HG02798 (cell line): ENCODE data around the gene VEPH1.
A peak's percentile ranks its signal among the peaks of the same experiment; 100 is the strongest.

Experiments
- ATAC-seq: cut with Tn5 transposase; IDR thresholded peaks from one replicate; pipeline ENCODE4 v1.9.1; 2021; ENCODE audit warnings: mild to moderate bottlenecking; ENCODE audit not compliant: unreplicated experiment, poor library complexity

VEPH1 gene

DNA sequence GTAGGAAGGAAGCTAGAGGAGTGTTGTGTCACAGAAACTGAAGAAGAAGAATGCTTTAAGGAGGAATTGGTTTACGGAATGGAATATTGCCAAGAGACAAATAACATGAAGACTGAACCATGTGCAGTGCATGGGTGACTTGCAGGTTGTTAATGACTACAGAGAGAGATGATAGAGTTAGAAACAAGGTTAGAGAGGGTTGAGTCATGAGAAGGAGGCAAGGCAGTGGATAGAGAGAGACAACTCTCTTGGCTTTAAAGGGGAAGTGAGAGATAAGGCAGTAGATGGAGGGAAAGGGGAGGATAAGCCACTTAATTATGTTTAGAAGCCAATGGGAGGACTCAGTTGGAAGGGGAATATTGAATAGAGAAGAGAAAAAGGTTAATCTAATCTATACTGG lies 224.0 kb downstream of the VEPH1 start:
- no peak for ATAC-seq

DNA sequence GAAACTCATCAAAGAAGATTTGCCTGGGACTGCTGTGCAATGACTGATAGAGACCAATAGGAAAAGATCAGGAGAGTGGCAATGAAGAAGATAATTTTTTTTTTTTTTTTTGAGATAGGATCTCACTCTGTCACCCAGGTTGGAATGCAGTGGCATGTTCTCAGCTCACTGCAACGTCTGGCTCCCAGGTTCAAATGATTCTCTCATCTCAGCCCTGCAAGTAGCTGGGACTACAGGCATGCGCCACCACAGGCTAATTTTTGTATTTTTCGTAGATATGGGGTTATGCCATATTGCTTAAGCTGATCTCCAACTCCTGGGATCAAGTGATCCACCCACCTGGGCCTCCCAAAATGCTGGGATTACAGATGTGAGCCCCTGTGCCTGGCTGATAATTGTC lies 226.4 kb downstream of the VEPH1 start:
- no peak for ATAC-seq

DNA sequence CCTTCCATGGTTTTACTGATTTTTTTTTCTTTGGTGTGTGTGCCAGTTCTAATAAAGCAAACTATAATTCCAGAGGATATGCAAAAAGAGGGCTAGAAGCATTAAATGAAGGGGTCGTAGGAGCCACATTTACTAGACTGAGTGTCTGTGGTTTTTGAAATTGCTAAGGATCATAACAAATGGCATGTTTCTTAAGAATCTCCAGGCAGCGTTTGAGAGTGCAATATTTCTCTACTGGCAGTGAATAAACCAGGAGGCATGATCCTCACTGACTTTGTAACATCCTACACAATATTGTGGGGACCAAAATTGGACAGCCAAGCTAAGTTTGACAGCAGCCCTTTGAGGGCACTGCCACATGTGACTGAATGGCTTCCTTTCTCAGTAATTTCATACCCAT lies 227.4 kb downstream of the VEPH1 start:
- ATAC-seq, result no peak

DNA sequence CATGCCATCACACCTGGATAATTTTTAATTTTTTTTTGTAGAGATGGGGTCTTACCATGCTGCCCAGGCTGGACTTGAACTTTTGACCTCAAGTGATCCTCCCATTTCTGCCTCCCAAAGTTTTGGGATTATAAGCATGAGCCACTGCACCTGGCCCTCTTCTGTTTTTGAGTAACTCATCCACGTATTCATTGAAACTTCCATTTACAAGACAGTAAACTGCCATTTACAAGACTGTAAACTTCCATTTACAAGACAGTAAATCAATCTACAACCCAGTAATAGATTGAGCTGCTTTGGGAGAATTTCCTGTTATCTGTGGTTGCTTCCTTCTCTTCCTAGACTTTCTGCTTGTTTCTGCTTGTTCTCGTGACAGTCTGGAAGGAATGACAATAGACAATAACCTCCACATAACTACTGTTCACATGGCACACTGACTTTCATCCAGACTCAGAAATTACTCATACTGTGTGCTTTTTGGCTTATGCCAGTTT lies 228.5 kb downstream of the VEPH1 start:
- ATAC-seq, result no peak

DNA sequence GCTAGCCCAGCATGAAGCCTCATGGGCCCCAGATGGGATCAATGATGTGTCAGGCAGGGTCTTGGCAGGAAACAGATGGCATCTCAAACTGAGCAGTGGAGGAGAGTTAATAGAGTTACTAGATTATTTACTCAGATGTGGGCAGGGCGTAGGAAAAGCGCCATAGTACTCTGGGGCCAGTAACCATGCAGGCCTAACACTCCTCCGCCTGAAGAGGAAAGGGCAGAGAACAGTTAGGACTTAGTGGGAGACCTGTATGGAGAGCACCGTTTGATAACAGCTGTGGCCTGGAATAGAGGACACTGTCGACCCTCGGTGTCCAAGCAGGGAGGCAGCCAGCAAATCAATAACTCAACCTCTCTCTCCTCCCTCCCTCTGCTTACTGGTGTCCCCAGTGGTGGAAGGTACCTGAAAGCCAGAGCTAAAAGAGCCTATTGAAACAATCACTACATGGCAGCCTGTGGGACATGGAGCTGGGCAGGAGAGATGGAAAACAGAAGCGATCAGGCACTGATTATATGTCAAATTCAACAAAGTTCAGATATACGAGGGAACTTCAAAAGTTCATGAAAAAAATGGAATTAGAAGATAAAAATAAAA lies 231.8 kb downstream of the VEPH1 start:
- ATAC-seq, result no peak

DNA sequence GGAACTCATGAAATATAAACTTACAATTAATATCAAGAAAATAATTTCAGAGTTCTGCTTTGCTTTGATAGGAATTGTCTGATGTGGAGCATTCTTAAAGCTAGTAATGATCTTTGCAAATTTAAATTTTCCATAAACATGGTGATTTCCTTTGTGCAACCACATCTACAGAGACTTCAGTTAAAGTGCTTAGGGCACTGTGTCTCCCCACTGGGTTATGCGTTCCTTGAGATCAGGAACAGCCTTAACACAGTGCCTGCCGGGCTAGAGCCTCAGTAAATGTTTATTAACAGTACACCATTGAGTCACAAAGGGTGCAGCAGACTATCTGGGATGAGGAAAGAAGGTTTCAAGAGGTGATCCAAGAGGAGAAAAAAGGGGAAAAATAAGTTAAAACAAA lies 235.2 kb downstream of the VEPH1 start:
- ATAC-seq, result no peak

DNA sequence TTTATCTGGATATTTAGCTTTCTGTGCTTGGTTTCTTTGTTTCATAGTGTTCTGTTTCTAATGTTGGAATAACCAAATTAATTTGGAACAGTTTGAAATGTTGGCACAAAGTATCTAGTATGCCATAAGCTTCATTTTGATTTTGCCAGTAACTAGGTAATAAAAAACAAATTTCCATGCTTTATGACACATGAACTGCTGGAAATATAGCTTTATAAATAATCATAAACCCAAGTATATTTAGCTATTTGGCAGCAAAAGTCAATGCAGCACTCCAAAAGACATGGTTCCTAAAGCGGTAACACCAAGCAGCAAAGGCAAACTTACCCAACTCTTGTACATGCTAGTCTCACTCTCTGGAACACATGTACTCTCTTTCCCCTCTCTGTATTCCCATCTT lies 237.3 kb downstream of the VEPH1 start:
- no peak for ATAC-seq

DNA sequence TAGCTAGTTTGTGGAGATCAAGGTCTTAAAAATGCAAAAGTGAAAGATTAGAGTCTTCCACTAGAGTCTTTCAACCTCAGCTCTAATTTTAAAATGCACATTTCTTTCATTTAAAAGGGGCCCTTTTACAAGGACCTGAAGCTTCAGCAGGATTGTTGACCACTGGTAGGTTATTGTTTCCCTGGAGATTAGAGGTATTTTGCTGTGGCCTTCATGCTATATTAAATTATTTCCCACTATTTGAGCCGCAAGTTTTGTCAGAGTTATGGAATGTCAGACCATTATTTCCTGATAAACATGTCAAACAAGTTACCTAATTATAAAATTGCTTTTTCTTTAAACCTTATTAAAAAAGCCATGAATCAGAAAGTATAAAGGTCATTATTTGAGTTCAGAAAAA lies 240.2 kb downstream of the VEPH1 start:
- no peak for ATAC-seq

DNA sequence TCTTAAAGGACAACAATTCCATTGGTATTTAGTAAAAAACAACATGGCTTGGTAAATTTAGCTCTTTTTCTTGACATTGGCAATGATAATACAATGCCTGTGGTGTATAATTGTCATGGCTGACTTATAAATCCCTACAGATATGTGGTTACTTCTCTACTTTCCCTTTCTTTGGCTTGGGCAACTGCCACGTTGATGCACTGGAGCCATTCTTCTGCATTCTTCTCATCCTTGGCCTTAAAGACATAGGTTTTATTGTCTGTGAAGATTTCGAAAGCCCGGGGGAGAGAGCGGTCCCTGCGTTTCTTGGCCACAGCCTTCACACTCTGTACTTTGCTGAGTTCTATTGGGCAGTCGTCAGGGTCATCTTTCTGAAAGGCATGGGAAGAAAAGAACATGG lies 242.2 kb downstream of the VEPH1 start:
- ATAC-seq, result no peak

DNA sequence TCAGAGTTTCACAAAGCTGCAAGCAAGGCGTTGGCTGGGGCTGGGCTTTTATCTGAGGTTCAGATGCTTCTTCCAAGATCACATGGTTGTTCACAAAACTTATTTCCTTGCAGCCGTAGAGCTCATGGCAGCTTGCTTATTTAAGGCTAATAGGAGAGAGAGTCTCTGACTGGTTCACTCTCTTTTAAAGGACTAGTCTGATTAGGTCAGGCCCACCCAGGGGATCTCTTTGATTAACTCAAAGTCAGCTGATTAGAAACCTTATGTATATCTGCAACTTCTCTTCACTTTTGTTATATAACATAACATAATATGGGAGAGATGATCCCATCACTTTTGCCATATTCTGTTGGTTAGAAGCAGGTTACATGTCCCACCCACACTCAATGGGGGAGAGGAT lies 243.4 kb downstream of the VEPH1 start:
- ATAC-seq, result no peak

DNA sequence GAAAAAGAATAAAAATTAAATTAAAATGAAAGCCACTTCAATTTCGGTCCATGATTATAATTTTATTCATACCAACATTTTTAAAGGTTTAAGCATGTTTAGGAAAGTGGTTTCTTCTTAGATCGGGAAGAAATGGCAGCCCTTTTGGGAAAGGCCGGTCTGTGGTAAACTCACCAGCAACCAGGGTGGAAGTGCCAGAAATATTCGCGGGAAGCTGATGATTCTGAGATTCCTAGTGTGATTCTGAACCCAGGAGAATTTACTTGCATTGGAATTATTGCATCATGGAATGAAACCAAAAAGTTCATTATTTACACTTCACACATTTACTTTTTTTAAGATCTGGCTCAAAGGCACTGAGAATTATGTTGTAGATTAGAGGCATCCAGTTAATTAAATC lies 246.1 kb downstream of the VEPH1 start:
- ATAC-seq, result no peak

DNA sequence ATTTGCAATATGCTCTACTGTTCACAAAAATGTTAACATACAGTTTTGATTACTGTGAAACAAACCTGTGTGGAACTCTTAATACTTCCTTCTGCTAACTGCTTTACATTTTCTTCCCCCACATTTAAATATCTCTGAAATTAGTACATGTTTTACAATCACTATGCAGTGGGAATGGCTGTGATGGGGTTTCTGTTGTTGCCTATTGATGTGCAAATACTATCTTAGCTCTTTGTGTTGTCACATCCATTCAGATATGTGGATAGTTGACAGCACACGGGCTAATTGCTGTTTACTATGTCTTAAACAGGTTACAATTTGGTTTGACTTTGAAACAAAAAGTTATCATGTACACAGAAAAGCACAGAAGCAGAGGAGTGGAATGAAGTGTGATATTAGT lies 247.4 kb downstream of the VEPH1 start:
- no peak for ATAC-seq

DNA sequence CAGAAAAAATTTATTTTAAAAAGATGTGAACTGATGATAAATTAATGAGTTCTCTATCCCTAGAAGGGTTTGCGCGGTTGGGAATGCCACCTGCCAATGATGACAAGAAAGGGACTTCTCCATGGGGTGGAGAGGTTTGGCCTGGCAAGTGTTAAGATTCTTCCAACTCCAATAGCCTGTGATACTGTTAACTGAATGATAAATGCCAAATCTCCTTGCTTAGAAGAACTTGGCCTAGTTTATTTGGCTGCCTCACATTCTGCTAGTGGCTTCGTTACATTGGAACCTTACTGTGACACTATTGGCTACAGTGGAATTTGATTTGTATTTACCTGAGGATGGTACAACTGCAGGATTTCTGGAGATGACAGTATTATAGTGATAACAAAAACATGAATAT lies 251.5 kb downstream of the VEPH1 start:
- no peak for ATAC-seq

DNA sequence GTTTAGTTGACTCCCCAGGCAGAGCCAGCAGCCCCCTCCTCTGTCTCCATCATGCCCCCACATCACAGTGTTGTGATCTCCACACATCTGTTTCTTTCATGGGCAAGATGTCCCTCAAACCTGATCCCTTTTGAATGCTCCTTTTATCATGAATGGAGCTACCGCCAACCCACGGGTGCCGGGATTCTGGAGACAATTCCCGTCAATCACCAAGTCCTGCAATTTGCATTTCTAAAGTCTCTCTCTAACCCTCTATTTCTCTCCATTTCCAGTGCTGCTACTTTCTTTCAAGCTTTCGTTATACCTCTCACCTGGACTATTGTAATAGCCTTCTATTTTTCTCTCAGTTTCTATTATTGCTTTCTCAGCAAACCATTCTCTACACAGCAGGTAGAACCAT lies 253.6 kb downstream of the VEPH1 start:
- ATAC-seq, result no peak

DNA sequence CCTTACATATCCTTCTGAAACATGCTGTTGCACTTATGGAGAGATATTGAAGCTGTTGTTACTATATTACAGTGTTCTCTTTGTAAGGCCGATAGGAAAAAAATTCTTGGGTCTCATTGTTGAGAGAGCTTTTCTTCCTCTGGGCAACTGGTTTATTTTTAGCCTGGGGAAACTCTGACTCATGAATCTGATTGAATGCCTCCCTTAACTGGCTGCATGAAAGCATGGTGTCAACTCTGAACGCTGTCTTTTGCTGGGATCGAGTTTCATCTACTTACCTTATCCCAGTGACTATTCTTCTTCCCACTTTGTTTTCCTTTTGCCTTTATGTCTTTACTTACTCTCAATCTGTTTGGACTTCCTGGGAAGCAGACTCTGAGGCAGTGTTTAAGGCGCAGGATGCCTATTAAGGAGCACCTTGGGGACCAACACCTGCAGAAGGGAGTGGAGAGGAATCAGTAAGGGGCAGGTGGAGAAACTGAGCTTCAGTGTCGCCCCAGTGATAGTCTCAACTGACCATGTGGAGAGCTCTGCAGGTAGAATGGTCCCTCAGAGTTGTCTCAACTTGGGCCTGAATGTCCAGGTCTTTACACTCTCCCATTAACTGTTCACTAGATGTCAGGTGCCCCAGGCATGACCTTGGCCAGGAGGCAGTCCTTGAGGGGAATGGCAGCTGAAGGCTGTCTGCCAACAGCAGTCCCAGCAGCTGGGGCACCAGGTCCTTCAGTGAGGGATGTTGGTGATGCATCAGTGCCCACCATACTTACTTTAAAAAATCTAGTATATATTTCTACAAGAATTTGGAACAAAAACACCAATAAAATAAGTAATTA lies 254.4 kb downstream of the VEPH1 start:
- ATAC-seq, result no peak

DNA sequence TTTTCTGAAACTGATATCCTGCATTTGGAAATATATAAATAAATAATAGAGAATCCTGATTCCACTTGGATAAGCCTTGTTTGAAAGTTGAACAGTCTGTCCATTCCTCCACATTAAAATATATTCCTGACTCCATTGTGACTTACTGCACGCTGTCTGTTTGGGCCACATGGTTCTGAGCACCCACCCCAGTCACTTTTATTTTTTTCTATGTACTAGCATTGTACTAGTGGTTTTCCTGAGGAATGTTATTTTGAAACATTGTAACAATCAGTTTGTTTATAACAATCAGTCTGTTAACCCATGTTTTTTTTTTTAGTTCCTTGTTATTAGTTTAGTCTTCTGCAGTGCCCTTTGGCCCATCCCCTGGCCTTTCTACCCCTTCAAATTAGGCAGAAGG lies 255.8 kb downstream of the VEPH1 start:
- no peak for ATAC-seq

DNA sequence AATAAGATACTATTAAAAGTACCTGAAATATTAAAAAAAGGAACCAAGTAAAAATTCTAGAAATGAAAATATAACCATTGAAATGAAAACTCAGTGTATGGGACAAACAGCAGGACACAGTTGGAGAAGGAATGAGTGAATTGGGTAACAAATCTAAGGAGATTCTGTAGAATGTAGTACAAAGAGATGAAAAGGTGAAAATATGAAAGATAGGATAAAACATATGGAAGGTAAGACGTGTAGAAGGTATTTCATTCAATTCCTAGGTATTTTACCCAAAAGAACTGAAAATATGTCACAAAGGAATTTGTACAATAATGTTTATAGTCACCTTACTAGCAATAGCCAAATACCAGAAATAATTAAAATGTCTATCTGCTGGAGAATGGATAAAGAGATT lies 260.4 kb downstream of the VEPH1 start:
- ATAC-seq, result no peak

DNA sequence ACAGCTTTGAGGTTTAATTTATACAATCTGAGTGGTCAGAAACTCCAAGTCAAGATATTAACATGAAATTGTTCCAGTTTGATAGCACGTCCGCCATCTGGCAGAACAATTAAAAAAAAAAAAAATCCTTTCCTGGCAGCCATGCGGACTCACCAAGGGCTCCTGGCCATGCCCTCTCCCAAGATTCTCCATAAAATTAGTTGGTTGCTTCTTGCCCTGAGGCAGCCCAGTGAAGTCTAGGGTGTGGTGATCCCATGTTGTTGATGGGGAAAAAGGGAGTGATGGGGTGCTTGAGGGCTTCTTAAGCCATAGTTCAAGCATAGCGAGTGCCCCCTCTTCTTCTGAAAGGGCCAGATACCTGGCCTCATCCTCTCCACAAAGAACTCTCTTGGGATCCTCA lies 261.6 kb downstream of the VEPH1 start:
- ATAC-seq, result no peak

DNA sequence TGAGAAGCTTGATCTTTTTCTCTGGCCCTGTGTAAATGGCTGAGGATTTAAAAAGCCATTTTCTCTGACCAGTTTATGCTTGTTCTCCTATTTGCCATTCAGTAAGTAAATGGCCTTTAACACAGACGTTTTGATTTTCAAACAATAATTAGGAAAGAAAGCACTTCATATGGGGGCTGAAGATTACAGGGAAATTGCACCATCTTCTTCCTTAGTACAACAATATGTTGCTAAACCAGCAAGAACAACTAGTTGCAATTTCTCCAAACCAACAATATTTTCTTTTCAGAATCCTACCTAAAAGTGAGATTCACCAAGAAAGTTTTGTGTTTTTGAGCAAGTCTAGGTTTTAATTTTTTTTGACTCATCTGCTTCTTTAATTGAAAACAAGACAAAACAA lies 262.8 kb downstream of the VEPH1 start:
- ATAC-seq, result no peak

DNA sequence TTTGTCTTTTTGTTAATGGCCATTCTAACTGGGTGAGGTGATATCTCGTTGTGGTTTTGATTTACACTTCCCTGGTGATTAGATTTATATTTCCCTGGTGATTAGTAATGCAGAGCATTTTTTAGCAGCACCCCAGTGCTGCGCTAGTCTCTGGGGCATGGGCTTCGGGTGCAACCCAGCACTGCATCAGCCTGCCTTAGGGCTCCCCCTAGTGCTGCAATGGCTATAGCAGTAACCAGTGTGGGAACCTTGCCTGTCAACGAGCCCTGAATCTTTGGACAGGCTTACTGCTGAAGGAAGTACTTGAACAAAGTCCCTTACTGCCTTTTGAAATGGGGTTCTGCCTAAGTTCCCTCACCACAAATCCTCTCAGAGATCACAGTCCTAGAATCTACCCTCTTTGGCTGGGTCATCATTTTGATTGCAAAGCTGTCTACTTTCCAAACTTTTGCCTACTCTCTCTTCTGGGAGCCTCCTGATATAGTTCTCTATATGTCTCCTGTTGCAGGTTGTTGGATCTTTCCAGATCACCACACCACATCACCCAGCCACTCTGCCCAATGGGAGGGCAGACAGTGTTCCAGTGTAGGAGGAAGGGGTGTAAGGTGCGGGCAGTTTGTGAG lies 264.0 kb downstream of the VEPH1 start:
- peak; percentile 100 for ATAC-seq

DNA sequence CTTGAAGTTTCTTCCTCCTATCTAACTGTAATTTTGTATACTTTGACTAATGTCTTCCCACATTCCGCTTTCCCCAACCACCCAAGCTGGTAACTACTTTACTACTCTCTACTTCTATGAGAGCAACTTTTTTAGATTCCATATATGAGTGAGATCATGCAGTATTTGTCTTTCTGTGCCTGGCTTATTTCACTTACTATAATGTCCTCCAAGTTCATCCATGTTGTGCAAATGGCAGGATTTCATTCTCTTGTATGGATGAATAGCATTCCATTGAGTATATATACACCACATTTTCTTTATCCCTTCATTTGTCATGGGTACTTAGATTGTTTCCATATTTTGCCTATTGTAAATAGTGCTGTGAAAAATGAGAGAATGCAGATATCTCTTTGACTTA lies 264.8 kb downstream of the VEPH1 start:
- ATAC-seq, result no peak

DNA sequence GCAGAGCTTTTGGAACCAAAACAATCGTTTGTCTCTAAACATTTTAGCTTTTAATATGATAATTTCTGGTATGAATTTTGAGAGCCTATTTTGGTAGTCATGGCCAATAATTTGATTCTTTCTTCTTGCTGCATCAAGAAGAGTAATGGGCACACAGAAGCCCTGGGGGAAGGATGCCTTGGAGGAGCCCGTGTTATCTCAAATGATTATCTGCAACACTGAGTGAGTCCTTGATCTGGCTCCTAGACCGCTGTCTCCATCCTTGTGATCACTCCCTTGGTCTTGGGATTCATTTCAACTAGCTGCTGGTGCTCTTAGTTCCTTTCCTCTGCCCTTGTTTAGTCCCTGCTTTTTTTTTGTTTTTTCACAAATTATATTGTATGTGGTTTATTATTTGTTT lies 265.3 kb downstream of the VEPH1 start:
- no peak for ATAC-seq
